ENCODE data around the gene CTSA. TPM values are rescaled to one million over a fixed set of nuclear protein-coding genes. Genes with fewer than 3 reads are reported as not detected.

Gene CTSA
- total RNA-seq, 2 experiments from 2014 or later = 40.3 to 42.6 TPM

GRCh38 chr20:45933266-45934045 is 42.3 kb downstream of the CTSA start:
- H3K27me3 Mint-ChIP-seq = no peaks in the 10 kb centered on the region
- ChIA-PET CTCF (interaction anchor here (0.6 to 2.2 kb wide), 7 partner anchors 15 to 58 kb away, joined by 3 to 20 read pairs (median 4); partner anchors contain the start of genes CTSA and ZNF335), POLR2A (interaction anchor here (1.1 to 6.8 kb wide), 21 partner anchors 9 to 570 kb away, joined by 3 to 195 read pairs (median 10); partner anchors contain the start of genes ACOT8, CTSA, DNTTIP1 and ELMO2)
- H3K36me3 Mint-ChIP-seq (ENCODE audit: low read depth) = peaks cover 34% of the 10 kb centered on the region
- H3K27ac ChIP-seq (ENCODE audit: low read depth in 1 of 2, low read length in 2 of 2) = peak overlapping the region; percentile 96 to 99
- peaks cover 36% of the 10 kb centered on the region for H3K4me1 ChIP-seq (ENCODE audit: insufficient read depth, low read length)
- H3K27me3 ChIP-seq (ENCODE audit: control insufficient read depth in 1 of 2, insufficient read depth in 2 of 2, low read length in 2 of 2) = no peaks in the 10 kb centered on the region
- no peaks in the 10 kb centered on the region for H3K9me3 ChIP-seq (ENCODE audit: control insufficient read depth in 1 of 2, insufficient read depth in 1 of 2, low read length in 2 of 2)
- peak overlapping the region; percentile 98 for H3K4me3 Mint-ChIP-seq
- no peaks in the 10 kb centered on the region for H3K9me3 Mint-ChIP-seq
- peaks cover 33% of the 10 kb centered on the region for H3K4me1 Mint-ChIP-seq (ENCODE audit: low read depth)
- DNase-seq (peak; percentile 22 to 80 (median 51)), ATAC-seq (ENCODE audit: poor library complexity) (peak; percentile 8)
- H3K27ac Mint-ChIP-seq = peak overlapping the region; percentile 97
- intact Hi-C loops (cut with DNase I, micrococcal nuclease) = loop anchor here (1.0 to 5.0 kb wide), 9 partner anchors 23 to 429 kb away; partner anchors contain the start of genes CTSA (in 2 of the 2), NEURL2 (in 2 of the 2), ACOT8 (in 1 of the 2) and NCOA5 (in 1 of the 2)
- peaks cover 17% of the 10 kb centered on the region for H3K36me3 ChIP-seq (ENCODE audit: insufficient read depth, low read length)
- TF ChIP-seq, protein P1, sequence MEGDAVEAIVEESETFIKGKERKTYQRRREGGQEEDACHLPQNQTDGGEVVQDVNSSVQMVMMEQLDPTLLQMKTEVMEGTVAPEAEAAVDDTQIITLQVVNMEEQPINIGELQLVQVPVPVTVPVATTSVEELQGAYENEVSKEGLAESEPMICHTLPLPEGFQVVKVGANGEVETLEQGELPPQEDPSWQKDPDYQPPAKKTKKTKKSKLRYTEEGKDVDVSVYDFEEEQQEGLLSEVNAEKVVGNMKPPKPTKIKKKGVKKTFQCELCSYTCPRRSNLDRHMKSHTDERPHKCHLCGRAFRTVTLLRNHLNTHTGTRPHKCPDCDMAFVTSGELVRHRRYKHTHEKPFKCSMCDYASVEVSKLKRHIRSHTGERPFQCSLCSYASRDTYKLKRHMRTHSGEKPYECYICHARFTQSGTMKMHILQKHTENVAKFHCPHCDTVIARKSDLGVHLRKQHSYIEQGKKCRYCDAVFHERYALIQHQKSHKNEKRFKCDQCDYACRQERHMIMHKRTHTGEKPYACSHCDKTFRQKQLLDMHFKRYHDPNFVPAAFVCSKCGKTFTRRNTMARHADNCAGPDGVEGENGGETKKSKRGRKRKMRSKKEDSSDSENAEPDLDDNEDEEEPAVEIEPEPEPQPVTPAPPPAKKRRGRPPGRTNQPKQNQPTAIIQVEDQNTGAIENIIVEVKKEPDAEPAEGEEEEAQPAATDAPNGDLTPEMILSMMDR (IDR thresholded peaks at IDR 0.05) = peak; percentile 39
- H3K4me3 ChIP-seq (ENCODE audit: low read length) = peak overlapping the region; percentile 100

GRCh38 chr20:45934046-45934585 is 43.0 kb downstream of the CTSA start:
- Mint-ChIP-seq H3K27ac (peak overlapping the region; percentile 97), H3K4me3 (peak overlapping the region; percentile 98), H3K27me3 (no peaks in the 10 kb centered on the region), H3K36me3 (ENCODE audit: low read depth) (peaks cover 41% of the 10 kb centered on the region), H3K9me3 (no peaks in the 10 kb centered on the region), H3K4me1 (ENCODE audit: low read depth) (peaks cover 34% of the 10 kb centered on the region)
- intact Hi-C loops (cut with DNase I, micrococcal nuclease) = loop anchor here (1.0 to 5.0 kb wide), 8 partner anchors 38 to 428 kb away; partner anchors contain the start of genes CTSA (in 2 of the 2), NEURL2 (in 2 of the 2), ACOT8 (in 1 of the 2) and NCOA5 (in 1 of the 2)
- Histone ChIP-seq H3K4me3 (ENCODE audit: low read length) (peak overlapping the region; percentile 100), H3K36me3 (ENCODE audit: insufficient read depth, low read length) (peaks cover 23% of the 10 kb centered on the region), H3K4me1 (ENCODE audit: insufficient read depth, low read length) (peaks cover 40% of the 10 kb centered on the region), H3K27me3 (ENCODE audit: control insufficient read depth in 1 of 2, insufficient read depth in 2 of 2, low read length in 2 of 2) (no peaks in the 10 kb centered on the region), H3K27ac (ENCODE audit: low read depth in 1 of 2, low read length in 2 of 2) (peak overlapping the region; percentile 96 to 99), H3K9me3 (ENCODE audit: control insufficient read depth in 1 of 2, insufficient read depth in 1 of 2, low read length in 2 of 2) (no peaks in the 10 kb centered on the region)
- TF ChIP-seq, protein P1 (IDR thresholded peaks at IDR 0.05) = no peak
- DNase-seq (no peak), ATAC-seq (ENCODE audit: poor library complexity) (peak; percentile 0)
- ChIA-PET POLR2A (interaction anchor here (0.8 to 6.8 kb wide), 29 partner anchors 8 to 1049 kb away, joined by 3 to 195 read pairs (median 10); partner anchors contain the start of genes ACOT8, CTSA, DNTTIP1 and ELMO2), CTCF (interaction anchor here (0.6 to 2.3 kb wide), 8 partner anchors 16 to 59 kb away, joined by 3 to 20 read pairs (median 5); partner anchors contain the start of genes CTSA and ZNF335)
